HCT116 (cell line): ENCODE data around the gene ITIH3. TPM values are rescaled to one million over a fixed set of nuclear protein-coding genes. Genes with fewer than 3 reads are reported as not detected.

ENCODE experiments used
- ATAC-seq: fragments of 200-7000 bp; cut with Tn5 transposase; 2 replicates; pipeline ENCODE4 v1.9.1; 2020; ENCODE audit warnings: mild to moderate bottlenecking, moderate library complexity
- BruUV-seq: library from RNA; stranded (reverse); fragments of 400-500 nt; replicated peaks from 2 replicates; lab custom pipeline; 2021; lab: Mats Ljungman, UMichigan
- CTCF ChIA-PET: fragments of 300-600 bp; sonication (Branson Sonifier 250); formaldehyde crosslinking; loops from one replicate; lab custom pipeline; 2021; ENCODE audit warnings: antibody characterized with exemption; lab: Charles Lee
- POLR2A ChIA-PET: fragments of 300-600, 350-600 bp; sonication (Branson Sonifier 250); formaldehyde crosslinking; loops from one replicate; lab custom pipeline; 2021; ENCODE audit warnings: antibody characterized with exemption; lab: Charles Lee
- RAD21 ChIA-PET, 2 experiments: fragments of 300-600 bp; sonication (Branson Sonifier 250); formaldehyde crosslinking; loops; one replicate each; lab custom pipeline; 2023; ENCODE audit warnings: low total read pairs in 2 of 2; ENCODE audit not compliant: uncharacterized antibody in 2 of 2, unreplicated experiment in 2 of 2, low non-redundant PET in 1 of 2; lab: Charles Lee
- DNase-seq: peaks from one replicate; pipeline ENCODE4 v3.0.0-alpha.2; 2010; ENCODE audit warnings: low read depth, low spot score
- H2AFZ ChIP-seq: fragments of 200-600 bp; shearing (Covaris generic), sonication (generic); 2 replicates; pipeline ENCODE4 v1.6.1; 2017; ENCODE audit warnings: low read depth, mixed run types, mixed read lengths, antibody characterized with exemption, low read length; ENCODE audit not compliant: poor library complexity, severe bottlenecking
- H3K27ac ChIP-seq: 2 replicates; pipeline ENCODE4 v1.5.1; 2012; ENCODE audit warnings: low read depth, low read length
- H3K27me3 ChIP-seq: fragments of 200-600 bp; sonication (generic); 2 replicates; pipeline ENCODE4 v1.6.1; 2016; ENCODE audit warnings: mixed run types, low read length, mixed read lengths; ENCODE audit not compliant: insufficient read depth
- H3K36me3 ChIP-seq, 2 experiments: fragments of 200-500 bp in 1 of 2; fragments of 200-600 bp in 1 of 2; sonication (Bioruptor generic) in 1 of 2; sonication (generic) in 1 of 2; 2 replicates each; pipeline versions ENCODE4 v1.5.1 to v1.6.1; 2014 to 2016; ENCODE audit warnings: low read length in 2 of 2, inconsistent platforms in 1 of 2, mixed read lengths in 1 of 2, mixed run types in 1 of 2; ENCODE audit not compliant: insufficient read depth in 2 of 2, control insufficient read depth in 1 of 2
- H3K4me1 ChIP-seq, 2 experiments: fragments of 200-600 bp in 1 of 2; sonication (generic) in 1 of 2; 2 replicates each; pipeline versions ENCODE4 v1.5.1 to v1.6.1; 2012 to 2017; ENCODE audit warnings: low read length in 2 of 2, inconsistent platforms in 1 of 2, mild to moderate bottlenecking in 1 of 2, mixed read lengths in 1 of 2, mixed run types in 1 of 2, moderate library complexity in 1 of 2; ENCODE audit not compliant: insufficient read depth in 2 of 2, control insufficient read depth in 1 of 2
- H3K4me2 ChIP-seq: fragments of 200-600 bp; sonication (generic); 2 replicates; pipeline ENCODE4 v1.6.1; 2017; ENCODE audit warnings: mixed run types, low read length, mixed read lengths
- H3K4me3 ChIP-seq, 2 experiments: fragments of 200-600 bp in 1 of 2; sonication (generic) in 1 of 2; replicated peaks in 1 of 2; 2 replicates each; pipeline ENCODE4 v1.5.1; 2011 to 2016; ENCODE audit warnings: low read length in 2 of 2, control low read depth in 1 of 2, low read depth in 1 of 2, mild to moderate bottlenecking in 1 of 2, mixed read lengths in 1 of 2, mixed run types in 1 of 2
- H3K79me2 ChIP-seq: fragments of 200-600 bp; sonication (generic); 2 replicates; pipeline ENCODE4 v1.6.1; 2017; ENCODE audit warnings: mild to moderate bottlenecking, mixed run types, low read length, moderate library complexity, mixed read lengths; ENCODE audit not compliant: insufficient read depth
- H3K9ac ChIP-seq: fragments of 200-600 bp; sonication (generic); 2 replicates; pipeline ENCODE4 v1.6.1; 2016; ENCODE audit warnings: low read length, mixed read lengths
- H3K9me2 ChIP-seq: fragments of 200-600 bp; sonication (generic), shearing (Covaris generic); 2 replicates; pipeline ENCODE4 v1.6.1; 2017; ENCODE audit warnings: mixed run types, mild to moderate bottlenecking, moderate library complexity; ENCODE audit not compliant: insufficient read depth
- H3K9me3 ChIP-seq, 2 experiments: fragments of 200-500 bp in 1 of 2; fragments of 200-600 bp in 1 of 2; sonication (Bioruptor generic) in 1 of 2; sonication (generic) in 1 of 2; 2 replicates each; pipeline ENCODE4 v1.6.1; 2014 to 2017; ENCODE audit warnings: low read length in 2 of 2, mixed read lengths in 2 of 2, inconsistent platforms in 1 of 2, low read depth in 1 of 2, mild to moderate bottlenecking in 1 of 2, mixed run types in 1 of 2, moderate library complexity in 1 of 2; ENCODE audit not compliant: control insufficient read depth in 1 of 2, insufficient read depth in 1 of 2
- H4K20me1 ChIP-seq: fragments of 200-600 bp; sonication (generic), shearing (Covaris generic); 2 replicates; pipeline ENCODE4 v1.6.1; 2017; ENCODE audit warnings: mixed run types, mild to moderate bottlenecking, moderate library complexity; ENCODE audit not compliant: insufficient read depth
- CBX3 ChIP-seq: IDR thresholded peaks from 2 replicates; pipeline ENCODE4 v1.6.1; 2012; ENCODE audit warnings: low read depth
- CEBPB ChIP-seq: IDR thresholded peaks from 2 replicates; pipeline ENCODE4 v1.6.1; 2012; ENCODE audit warnings: low read depth
- CTCF ChIP-seq, 3 experiments: fragments of 200-600 bp in 1 of 3; sonication (generic) in 1 of 3; IDR thresholded peaks in 2 of 3; conservative IDR thresholded peaks in 1 of 3; 2 replicates each; pipeline ENCODE4 v1.5.1; 2012 to 2017; ENCODE audit warnings: low read depth in 2 of 3, low read length in 2 of 3, antibody characterized with exemption in 1 of 3, borderline replicate concordance in 1 of 3, control low read depth in 1 of 3, mild to moderate bottlenecking in 1 of 3, mixed read lengths in 1 of 3, mixed run types in 1 of 3, moderate library complexity in 1 of 3; ENCODE audit not compliant: insufficient read depth in 1 of 3
- EZH2 ChIP-seq: fragments of 200-600 bp; sonication (generic); IDR thresholded peaks from 2 replicates; pipeline ENCODE4 v1.6.1; 2017; ENCODE audit warnings: antibody characterized with exemption, mixed run types
- EZH2phosphoT487 ChIP-seq: fragments of 200-600 bp; IDR thresholded peaks from 2 replicates; pipeline ENCODE4 v1.6.1; 2018; ENCODE audit warnings: antibody characterized with exemption, borderline replicate concordance
- FOSL1 ChIP-seq: IDR thresholded peaks from 2 replicates; pipeline ENCODE4 v1.6.1; 2012; ENCODE audit warnings: low read depth
- POLR2A ChIP-seq: IDR thresholded peaks from 2 replicates; pipeline ENCODE4 v1.7.0; 2011; ENCODE audit warnings: borderline replicate concordance; ENCODE audit not compliant: insufficient read depth, insufficient read length; ENCODE audit errors: extremely low read depth
- POLR2AphosphoS5 ChIP-seq: IDR thresholded peaks from 2 replicates; pipeline ENCODE4 v1.6.1; 2011; ENCODE audit warnings: mild to moderate bottlenecking, low read depth, low read length, moderate library complexity
- REST ChIP-seq: IDR thresholded peaks from 2 replicates; pipeline ENCODE4 v1.6.1; 2012; ENCODE audit warnings: low read depth
- SIN3A ChIP-seq: IDR thresholded peaks from 2 replicates; pipeline ENCODE4 v1.6.1; 2012; ENCODE audit warnings: low read depth
- SP1 ChIP-seq: IDR thresholded peaks from 2 replicates; pipeline ENCODE4 v1.6.1; 2012; ENCODE audit warnings: low read depth
- TCF7L2 ChIP-seq: IDR thresholded peaks from 2 replicates; pipeline ENCODE4 v1.7.0; 2011; ENCODE audit warnings: borderline replicate concordance, inconsistent platforms; ENCODE audit not compliant: insufficient read depth, insufficient read length; ENCODE audit errors: extremely low read depth
- intact Hi-C: fragments of 100-400 bp; cut with micrococcal nuclease; formaldehyde crosslinking; loops from 2 replicates; pipeline ENCODE4 v1.10.0; 2022
- total RNA-seq: library from RNA; stranded (reverse); gene quantifications from one replicate; pipeline ENCODE4 v1.2.1, GENCODE V29; 2021; ENCODE audit not compliant: unreplicated experiment

ITIH3 gene
- total RNA-seq, 1 experiment from 2014 or later = 0.44 TPM

- Histone ChIP-seq H3K4me3 (no peak overlapping the region), H3K36me3 (no peaks in the 10 kb centered on the region), H4K20me1 (no peaks in the 10 kb centered on the region), H3K9me2 (no peaks in the 10 kb centered on the region), H3K4me1 (no peaks in the 10 kb centered on the region), H2AFZ (no peak overlapping the region), H3K9ac (no peak overlapping the region)
- ChIA-PET CTCF (no interaction called here), RAD21 (no interaction called here)
- BruUV-seq = no TSS peak
- no peak for ATAC-seq
- no peak for TF ChIP-seq SIN3A
- no peak for TF ChIP-seq CBX3
- no peak for TF ChIP-seq CTCF (IDR thresholded peaks at IDR 0.05 in 2 of 3, conservative IDR thresholded peaks at IDR 0.05 in 1 of 3; ENCODE audit: borderline replicate concordance in 1 of 3, insufficient read depth in 1 of 3, low read depth in 2 of 3, low read length in 2 of 3)
- no peak for TF ChIP-seq FOSL1
- no peak for TF ChIP-seq POLR2A
- TF ChIP-seq SP1 = no peak
- no peak for TF ChIP-seq CEBPB
- no peak for TF ChIP-seq REST
- TF ChIP-seq EZH2 = no peak
- TF ChIP-seq TCF7L2 = no peak
- no peak for TF ChIP-seq POLR2AphosphoS5
- no peak for TF ChIP-seq EZH2phosphoT487
- TF ChIP-seq, all 23 proteins: peak for 0
- POLR2A ChIA-PET = no interaction called here
- DNase-seq = no peak
- H3K9me3 ChIP-seq = no peaks in the 10 kb centered on the region
- no peak overlapping the region for H3K4me2 ChIP-seq
- intact Hi-C loops = no loop called here
- peaks cover 30% of the 10 kb centered on the region for H3K27me3 ChIP-seq
- no peaks in the 10 kb centered on the region for H3K79me2 ChIP-seq
- no peak overlapping the region for H3K27ac ChIP-seq
Observed at GRCh38 chr3:52784931-52785590, 9.5 kb upstream of the ITIH3 start.
